ENCODE data around the gene BCL2L15. TPM values are rescaled to one million over a fixed set of nuclear protein-coding genes. Genes with fewer than 3 reads are reported as not detected.

The BCL2L15 gene
- total RNA-seq, 2 experiments from 2014 or later, result 1.6 to 2.9 TPM

DNA sequence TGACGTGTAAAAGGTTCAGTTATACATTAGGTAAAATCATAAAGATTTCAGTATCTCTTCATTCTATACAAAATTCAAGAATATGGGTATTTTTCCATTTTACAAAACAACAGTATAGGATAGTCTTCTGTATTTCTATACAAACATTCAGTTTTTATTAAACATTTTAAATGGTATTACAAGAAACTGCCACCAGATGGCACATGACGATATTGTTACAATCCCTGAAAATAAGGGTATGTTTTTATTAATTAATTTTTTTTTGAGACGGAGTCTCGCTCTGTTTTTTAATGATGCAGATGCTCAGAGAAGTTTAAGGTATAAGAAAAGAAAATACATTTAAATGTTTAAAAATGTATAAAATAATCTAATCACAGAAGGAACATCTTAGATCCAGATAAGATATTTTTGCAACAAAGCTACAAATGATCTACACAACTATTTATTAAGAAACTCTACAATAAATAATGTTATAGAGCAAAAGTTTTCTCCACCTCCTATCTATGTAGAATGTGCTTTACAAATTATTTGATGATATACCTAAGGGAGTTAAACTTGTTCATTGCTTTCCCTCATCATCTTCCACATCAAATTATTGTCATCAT is 51.6 kb downstream of the BCL2L15 start:
- Mint-ChIP-seq H3K27ac (peak overlapping the region; percentile 14), H3K4me1 (peaks cover 8% of the 10 kb centered on the region), H3K9me3 (no peaks in the 10 kb centered on the region), H3K36me3 (ENCODE audit: low read depth) (peaks cover 57% of the 10 kb centered on the region), H3K27me3 (no peaks in the 10 kb centered on the region), H3K4me3 (no peak overlapping the region)
- DNase-seq, result no peak
- ChIA-PET CTCF (interaction anchor here (0.7 to 4.4 kb wide), 19 partner anchors 19 to 447 kb away, joined by 3 to 47 read pairs (median 5); partner anchors contain the start of genes AP4B1, DCLRE1B, HIPK1 and PHTF1), POLR2A (interaction anchor here (0.7 to 2.2 kb wide), 4 partner anchors 68 to 111 kb away, joined by 3 to 10 read pairs (median 5); partner anchors contain the start of genes AP4B1, DCLRE1B and HIPK1)

DNA sequence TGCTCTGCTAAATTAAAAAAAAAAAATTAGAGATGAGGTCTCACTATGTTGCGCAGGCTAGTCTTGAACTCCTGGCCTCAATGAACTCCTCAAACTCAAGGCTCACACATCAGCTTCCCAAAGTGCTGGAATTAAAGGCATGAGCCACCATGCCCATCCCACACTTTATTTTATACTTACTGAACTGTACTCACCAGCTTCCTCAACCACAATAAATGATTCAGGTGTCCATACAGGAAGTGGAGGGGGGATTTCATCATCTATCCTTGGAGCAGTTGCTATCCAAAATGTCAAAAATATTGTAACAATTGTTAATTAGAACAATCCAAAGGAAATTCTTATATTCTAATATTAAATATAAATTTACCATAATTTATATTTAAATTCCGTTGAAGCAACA is 52.7 kb downstream of the BCL2L15 start:
- Mint-ChIP-seq H3K27ac (no peak overlapping the region), H3K9me3 (no peaks in the 10 kb centered on the region), H3K27me3 (no peaks in the 10 kb centered on the region), H3K4me1 (peaks cover 8% of the 10 kb centered on the region), H3K36me3 (ENCODE audit: low read depth) (peaks cover 56% of the 10 kb centered on the region), H3K4me3 (no peak overlapping the region)
- CTCF ChIA-PET, result interaction anchor here (1.0 to 4.4 kb wide), 13 partner anchors 22 to 143 kb away, joined by 3 to 47 read pairs (median 8); partner anchors contain the start of genes AP4B1, DCLRE1B, HIPK1 and PHTF1
- no peak for DNase-seq
- POLR2A ChIA-PET, result interaction anchor here (2.2 kb wide), 1 partner anchor 69 kb away, joined by 10 read pairs; the partner anchor contains the start of genes AP4B1 and DCLRE1B

Other genes starting within 250 kb of the BCL2L15 start
- gene PHTF1, start 128.1 kb downstream of the BCL2L15 start, total RNA-seq, result 10 to 100 TPM; 22.1 to 23.0 TPM
- gene RSBN1, start 75.1 kb downstream of the BCL2L15 start, total RNA-seq, result 10 to 100 TPM; 27.9 to 32.1 TPM
- 10 to 100 TPM; 79.4 to 81.1 TPM for gene PTPN22, start 15.9 kb downstream of the BCL2L15 start, total RNA-seq
- gene AP4B1, start 17.2 kb upstream of the BCL2L15 start, total RNA-seq, result 10 to 100 TPM; 53.7 to 56.7 TPM
- gene DCLRE1B, start 17.7 kb upstream of the BCL2L15 start, total RNA-seq, result 10 to 100 TPM; 13.2 to 14.4 TPM
- 10 to 100 TPM; 89.5 to 92.5 TPM for gene HIPK1, start 41.7 kb upstream of the BCL2L15 start, total RNA-seq
- gene OLFML3, start 91.9 kb upstream of the BCL2L15 start, total RNA-seq, result under 1 TPM; 0.20 to 0.45 TPM

Measured in activated CD4-positive, alpha-beta memory T cell treated with anti-CD3 and anti-CD28 coated beads, Interleukin-2, amount 10 ng/mL, durations not matched to agents 7 days and 5 days (primary cell).